HG03135 (cell line): ENCODE measurements around the gene MEGF6.
"Not testable (repeated sequence)": the region's sequence is repeated elsewhere in the genome, so short reads cannot be mapped to it uniquely, and the experiment has no call there.

ENCODE experiments used
- ATAC-seq: cut with Tn5 transposase; IDR thresholded peaks from one replicate; pipeline ENCODE4 v1.9.1; 2021; ENCODE audit warnings: mild to moderate bottlenecking, moderate library complexity; ENCODE audit not compliant: unreplicated experiment

MEGF6 gene

GRCh38 chr1:3630161-3630611, 18.9 kb upstream of the MEGF6 start:
- ATAC-seq = no peak

- ATAC-seq = no peak
Observed at GRCh38 chr1:3629561-3630160, 18.4 kb upstream of the MEGF6 start.

GRCh38 chr1:3628445-3628844, 17.1 kb upstream of the MEGF6 start:
- no peak for ATAC-seq

- ATAC-seq = no peak
Observed at GRCh38 chr1:3627515-3628253, 16.4 kb upstream of the MEGF6 start.

GRCh38 chr1:3626025-3626424, 14.7 kb upstream of the MEGF6 start:
- no peak for ATAC-seq

GRCh38 chr1:3625151-3625907, 14.0 kb upstream of the MEGF6 start:
- ATAC-seq = peak; percentile 3

- ATAC-seq = peak; percentile 92
Observed at GRCh38 chr1:3624200-3625136, 13.2 kb upstream of the MEGF6 start, which contains the start of gene TPRG1L. Gene TPRG1L (plus strand): TSS chr1:3625015. CDS start chr1:3625073, 58 bp downstream.

GRCh38 chr1:3623441-3624199, 12.3 kb upstream of the MEGF6 start:
- no peak for ATAC-seq

- not testable (repeated sequence) for ATAC-seq
Observed at GRCh38 chr1:3622102-3622501, 10.8 kb upstream of the MEGF6 start.

- not testable (repeated sequence) for ATAC-seq
Observed at GRCh38 chr1:3621151-3621671, 9.9 kb upstream of the MEGF6 start.

GRCh38 chr1:3620708-3621107, 9.4 kb upstream of the MEGF6 start:
- ATAC-seq = no peak

GRCh38 chr1:3618881-3619671, 7.8 kb upstream of the MEGF6 start:
- ATAC-seq = no peak

GRCh38 chr1:3618531-3618880, 7.2 kb upstream of the MEGF6 start:
- no peak for ATAC-seq

- no peak for ATAC-seq
Observed at GRCh38 chr1:3617806-3618345, 6.6 kb upstream of the MEGF6 start.

- ATAC-seq = no peak
Observed at GRCh38 chr1:3616861-3617260, 5.6 kb upstream of the MEGF6 start.

- ATAC-seq = no peak
Observed at GRCh38 chr1:3614755-3615742, 3.7 kb upstream of the MEGF6 start.

GRCh38 chr1:3612123-3612522, 815 bp upstream of the MEGF6 start:
- ATAC-seq = no peak
